ENCODE data around the gene SERPINB1.

Gene SERPINB1

DNA sequence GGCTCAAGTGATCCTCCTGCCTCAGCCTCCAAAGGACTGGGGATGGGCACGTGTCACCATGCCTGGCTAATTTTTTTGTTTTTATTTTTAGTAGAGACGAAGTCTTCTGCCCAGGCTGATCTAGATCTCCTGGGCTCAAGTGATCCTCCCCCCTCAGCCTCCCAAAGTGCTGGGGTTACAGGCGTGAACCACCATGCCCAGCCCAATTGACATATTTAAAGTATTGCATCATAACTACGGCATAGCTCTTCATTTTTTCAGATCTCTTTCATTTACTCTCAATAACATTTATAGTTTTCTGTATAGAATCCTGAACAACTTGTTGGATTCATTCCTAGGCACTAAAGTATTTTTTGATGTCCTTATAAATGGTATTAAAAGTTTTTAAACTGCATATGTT lies 13.0 kb downstream of the SERPINB1 start:
- no peak overlapping the region for H3K27ac Mint-ChIP-seq

DNA sequence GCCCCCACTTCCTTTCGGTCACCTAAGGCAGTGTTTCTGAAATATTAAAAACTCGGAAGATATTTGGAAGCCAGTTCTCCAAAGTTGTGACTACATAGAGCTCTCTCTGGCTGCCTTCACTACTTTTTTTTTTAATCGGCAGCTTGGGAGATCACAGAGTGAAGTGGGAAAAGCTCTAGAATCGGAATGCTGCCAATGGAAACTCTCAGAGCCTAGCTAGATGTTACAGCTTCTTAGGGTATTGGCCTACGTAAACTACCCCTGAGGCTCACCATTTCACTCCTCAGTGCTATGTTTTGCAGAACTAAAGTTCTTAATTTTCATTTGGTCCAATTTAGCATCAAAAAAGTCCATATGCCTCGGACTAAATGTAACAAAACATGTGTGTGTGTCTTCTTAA lies 14.5 kb downstream of the SERPINB1 start:
- no peak overlapping the region for H3K27ac Mint-ChIP-seq
- no peak overlapping the region for H3K4me3 Mint-ChIP-seq
- DNase-seq (ENCODE audit: low spot score): no peak
- no peaks in the 10 kb centered on the region for H3K9me3 Mint-ChIP-seq
- H3K4me1 Mint-ChIP-seq (ENCODE audit: low read depth): peaks cover 2% of the 10 kb centered on the region
- H3K27me3 Mint-ChIP-seq (ENCODE audit: low read depth): no peaks in the 10 kb centered on the region
- H3K36me3 Mint-ChIP-seq (ENCODE audit: low read depth): peaks cover 19% of the 10 kb centered on the region

More for the DNA sequence above, 13.0 kb downstream of the SERPINB1 start:
- no peaks in the 10 kb centered on the region for H3K27me3 Mint-ChIP-seq (ENCODE audit: low read depth)
- peaks cover 23% of the 10 kb centered on the region for H3K36me3 Mint-ChIP-seq (ENCODE audit: low read depth)
- no peak for DNase-seq (ENCODE audit: low spot score)
- peaks cover 2% of the 10 kb centered on the region for H3K4me1 Mint-ChIP-seq (ENCODE audit: low read depth)
- no peak overlapping the region for H3K4me3 Mint-ChIP-seq
- H3K9me3 Mint-ChIP-seq: no peaks in the 10 kb centered on the region

DNA sequence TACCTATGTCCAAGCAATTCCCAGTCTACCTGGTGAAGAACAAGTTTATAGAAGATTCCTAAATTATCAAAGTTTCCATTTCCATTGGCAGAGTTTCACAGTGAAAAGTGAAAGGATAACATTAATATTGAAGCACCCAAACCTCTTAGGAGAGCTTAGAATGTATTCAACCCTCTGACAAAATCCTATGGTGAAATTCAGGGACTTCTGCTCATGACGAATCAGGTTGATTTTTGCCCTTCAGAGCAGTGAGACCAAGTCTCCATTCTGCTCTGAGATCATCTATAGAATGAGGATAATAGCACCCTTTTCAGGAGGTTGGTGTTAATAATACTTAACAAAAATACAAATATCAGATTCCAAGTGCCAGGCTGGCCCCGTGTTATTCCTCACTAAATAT lies 15.5 kb downstream of the SERPINB1 start:
- Mint-ChIP-seq H3K27ac (no peak overlapping the region), H3K4me3 (no peak overlapping the region), H3K4me1 (ENCODE audit: low read depth) (peaks cover 3% of the 10 kb centered on the region), H3K36me3 (ENCODE audit: low read depth) (peaks cover 10% of the 10 kb centered on the region), H3K9me3 (no peaks in the 10 kb centered on the region), H3K27me3 (ENCODE audit: low read depth) (no peaks in the 10 kb centered on the region)
- no peak for DNase-seq (ENCODE audit: low spot score)

DNA sequence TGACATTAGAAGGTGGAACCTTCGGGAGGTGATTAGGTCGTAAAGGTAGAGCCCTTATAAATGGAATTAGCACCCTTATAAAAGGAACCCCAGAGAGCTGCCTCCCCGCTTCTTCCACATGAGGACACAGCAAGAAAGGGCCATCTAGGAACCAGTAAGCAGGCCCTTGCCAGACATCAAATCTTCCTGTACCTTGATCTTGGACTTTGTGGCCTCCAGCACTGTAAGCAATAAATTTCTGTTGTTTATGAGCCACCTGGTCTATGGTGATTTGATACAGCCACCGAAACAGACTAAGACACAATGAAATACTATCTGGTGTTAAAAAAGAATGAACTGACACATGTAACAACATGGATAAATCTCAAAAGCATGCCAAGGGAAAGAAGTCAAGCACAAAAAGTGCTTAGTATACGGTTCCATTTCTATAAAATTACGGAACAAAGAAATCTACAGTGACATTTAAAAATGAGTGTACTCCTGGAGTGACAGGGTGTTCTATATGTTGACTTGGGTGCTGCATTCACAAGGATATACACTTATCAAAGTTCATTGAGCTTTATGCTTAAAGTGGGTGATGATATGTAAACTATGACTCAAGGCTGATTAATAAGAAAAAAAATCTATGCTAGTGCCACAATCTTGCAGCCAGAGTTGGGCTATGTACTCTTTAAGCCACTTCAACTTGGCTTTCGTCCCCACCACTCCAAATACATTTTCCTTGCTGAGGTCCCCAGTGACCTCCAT lies 18.4 kb downstream of the SERPINB1 start:
- H3K4me3 Mint-ChIP-seq: no peak overlapping the region
- no peaks in the 10 kb centered on the region for H3K9me3 Mint-ChIP-seq
- no peak for DNase-seq (ENCODE audit: low spot score)
- H3K27ac Mint-ChIP-seq: no peak overlapping the region
- peaks cover 23% of the 10 kb centered on the region for H3K4me1 Mint-ChIP-seq (ENCODE audit: low read depth)
- H3K36me3 Mint-ChIP-seq (ENCODE audit: low read depth): peaks cover 4% of the 10 kb centered on the region
- H3K27me3 Mint-ChIP-seq (ENCODE audit: low read depth): no peaks in the 10 kb centered on the region

DNA sequence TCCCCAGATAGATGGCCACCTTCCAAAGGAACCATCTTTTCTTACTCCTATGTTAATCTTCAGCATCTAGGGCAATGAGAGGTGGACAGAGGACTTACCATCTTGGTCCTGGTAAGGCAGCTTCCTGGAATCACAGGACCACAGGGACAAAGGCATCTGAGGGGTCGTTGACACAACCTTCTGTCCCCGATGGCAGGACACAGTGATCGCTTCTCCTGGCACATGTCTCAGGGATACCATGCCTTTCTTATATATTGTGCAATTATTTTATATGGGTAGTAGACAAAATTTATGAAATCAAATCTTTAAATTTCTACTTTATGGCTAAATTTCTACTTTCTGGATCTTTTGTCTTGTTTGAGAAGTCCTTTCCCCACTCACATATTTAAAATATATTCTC lies 20.1 kb downstream of the SERPINB1 start:
- Mint-ChIP-seq H3K36me3 (ENCODE audit: low read depth) (peaks cover 11% of the 10 kb centered on the region), H3K27ac (no peak overlapping the region), H3K27me3 (ENCODE audit: low read depth) (no peaks in the 10 kb centered on the region), H3K4me1 (ENCODE audit: low read depth) (peaks cover 29% of the 10 kb centered on the region), H3K4me3 (no peak overlapping the region), H3K9me3 (peaks cover 12% of the 10 kb centered on the region)
- no peak for DNase-seq (ENCODE audit: low spot score)

DNA sequence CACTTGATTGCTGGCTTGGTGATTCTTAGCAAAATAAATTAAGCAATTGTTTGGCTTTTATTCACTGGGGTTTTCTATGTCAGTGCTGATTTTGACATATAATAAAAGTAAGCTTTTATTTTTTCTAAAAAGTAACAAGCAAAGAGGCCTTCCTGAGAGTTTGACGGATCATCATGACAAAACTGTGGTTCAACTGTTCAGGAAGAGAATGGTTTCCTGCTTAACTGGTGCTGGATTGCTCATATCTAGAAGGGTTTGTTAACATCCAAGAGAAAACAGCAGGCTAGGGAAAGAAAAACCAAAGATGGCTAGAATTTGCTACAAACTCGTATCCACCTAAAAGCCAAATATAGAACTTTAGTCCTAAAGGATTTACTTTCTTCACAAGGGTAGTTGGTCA lies 21.2 kb downstream of the SERPINB1 start:
- H3K4me3 Mint-ChIP-seq: peak overlapping the region; percentile 62
- H3K27ac Mint-ChIP-seq: peak overlapping the region; percentile 66
- DNase-seq (ENCODE audit: low spot score): no peak
- peaks cover 16% of the 10 kb centered on the region for H3K36me3 Mint-ChIP-seq (ENCODE audit: low read depth)
- peaks cover 29% of the 10 kb centered on the region for H3K4me1 Mint-ChIP-seq (ENCODE audit: low read depth)
- H3K27me3 Mint-ChIP-seq (ENCODE audit: low read depth): no peaks in the 10 kb centered on the region
- H3K9me3 Mint-ChIP-seq: peaks cover 23% of the 10 kb centered on the region

DNA sequence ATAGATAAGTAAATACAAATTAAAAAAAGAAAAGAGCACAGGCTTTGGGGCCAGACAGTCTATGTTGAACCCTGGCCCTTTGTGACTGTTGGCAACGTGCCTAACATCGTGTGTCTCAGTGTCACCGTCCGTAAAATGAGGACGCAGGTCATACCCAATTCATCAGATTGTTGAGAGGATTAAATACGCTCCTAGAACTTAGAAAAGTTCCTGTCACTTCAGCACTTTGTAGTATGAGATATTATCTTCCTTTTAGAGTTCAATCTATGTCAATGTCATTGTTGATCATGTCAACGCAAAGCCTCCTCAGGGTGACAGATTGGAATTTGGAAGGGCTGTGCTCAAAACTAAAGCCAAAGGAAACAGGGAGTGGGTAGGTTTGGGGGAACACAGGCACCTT lies 21.7 kb downstream of the SERPINB1 start:
- Mint-ChIP-seq H3K4me3 (peak overlapping the region; percentile 62), H3K27ac (peak overlapping the region; percentile 66)

DNA sequence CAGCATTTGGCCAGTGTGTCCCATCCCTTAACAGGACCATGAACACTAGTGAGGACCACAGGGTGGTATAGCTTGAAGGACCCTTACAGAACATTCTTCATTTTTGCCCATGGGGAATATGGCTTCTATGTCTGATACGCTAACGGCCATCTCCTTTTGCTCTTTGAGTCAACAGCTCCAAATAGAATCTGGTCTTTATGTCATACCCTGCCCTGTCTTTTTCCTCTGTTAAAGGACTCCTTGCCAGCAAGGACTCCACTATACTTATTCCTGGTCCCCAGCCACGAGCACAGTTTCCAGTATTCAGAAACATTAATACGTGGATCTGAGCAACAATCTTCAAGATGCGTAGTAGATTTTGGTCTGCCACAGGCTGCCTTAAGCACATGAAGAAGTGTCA lies 22.5 kb downstream of the SERPINB1 start:
- Mint-ChIP-seq H3K9me3 (peaks cover 28% of the 10 kb centered on the region), H3K27me3 (ENCODE audit: low read depth) (no peaks in the 10 kb centered on the region), H3K4me1 (ENCODE audit: low read depth) (peaks cover 29% of the 10 kb centered on the region), H3K36me3 (ENCODE audit: low read depth) (peaks cover 14% of the 10 kb centered on the region), H3K4me3 (no peak overlapping the region), H3K27ac (no peak overlapping the region)
- no peak for DNase-seq (ENCODE audit: low spot score)

More for the DNA sequence above, 21.7 kb downstream of the SERPINB1 start:
- DNase-seq (ENCODE audit: low spot score): no peak
- H3K4me1 Mint-ChIP-seq (ENCODE audit: low read depth): peaks cover 29% of the 10 kb centered on the region
- peaks cover 16% of the 10 kb centered on the region for H3K36me3 Mint-ChIP-seq (ENCODE audit: low read depth)
- peaks cover 28% of the 10 kb centered on the region for H3K9me3 Mint-ChIP-seq
- no peaks in the 10 kb centered on the region for H3K27me3 Mint-ChIP-seq (ENCODE audit: low read depth)

DNA sequence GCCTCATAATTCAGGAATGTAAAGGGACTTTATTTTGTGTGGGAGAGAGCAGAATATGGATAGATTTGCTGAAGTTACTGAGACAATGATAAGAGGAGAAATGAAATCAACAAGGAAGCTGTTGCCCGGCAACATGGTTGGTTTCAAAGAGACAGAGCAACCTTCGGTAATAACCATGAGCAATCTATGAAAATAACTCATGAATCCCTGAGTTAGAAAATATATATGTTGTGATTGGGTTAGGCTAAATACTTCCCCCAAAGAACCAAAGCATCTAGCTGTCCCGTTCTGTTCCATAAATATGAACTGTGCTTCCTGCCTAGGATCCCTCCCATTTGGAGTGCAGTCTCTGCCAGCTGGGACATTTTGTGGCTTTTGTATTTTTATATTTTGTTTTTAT lies 23.1 kb downstream of the SERPINB1 start:
- Mint-ChIP-seq H3K9me3 (peaks cover 32% of the 10 kb centered on the region), H3K4me3 (no peak overlapping the region), H3K27ac (no peak overlapping the region), H3K36me3 (ENCODE audit: low read depth) (peaks cover 14% of the 10 kb centered on the region), H3K4me1 (ENCODE audit: low read depth) (peaks cover 29% of the 10 kb centered on the region), H3K27me3 (ENCODE audit: low read depth) (no peaks in the 10 kb centered on the region)
- DNase-seq (ENCODE audit: low spot score): no peak

DNA sequence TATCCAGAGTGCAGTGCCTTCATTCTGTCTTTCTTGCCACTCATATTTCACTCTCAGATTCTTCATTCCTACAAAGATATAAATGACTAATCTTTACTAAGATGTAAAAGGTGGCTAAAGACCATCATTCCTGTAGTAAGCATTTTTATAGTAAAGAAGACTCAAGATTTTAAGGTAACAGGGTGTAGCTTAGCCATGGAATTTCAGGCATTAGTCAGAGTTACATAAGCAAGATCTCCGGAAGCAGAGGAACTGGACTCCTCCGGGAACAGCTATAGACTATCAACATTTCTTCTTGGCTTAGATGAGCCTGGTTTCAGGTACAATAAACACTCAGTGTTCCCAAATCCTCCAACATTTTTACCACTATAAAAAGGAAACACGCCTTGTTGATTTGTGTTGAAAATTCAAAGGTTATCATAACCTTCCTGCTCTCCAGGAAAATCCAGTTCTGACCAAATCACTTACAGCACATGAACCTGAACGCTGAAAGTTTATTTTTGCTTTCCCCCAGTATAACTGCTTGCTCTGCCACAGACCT lies 23.7 kb downstream of the SERPINB1 start:
- H3K4me1 Mint-ChIP-seq (ENCODE audit: low read depth): peaks cover 29% of the 10 kb centered on the region
- peaks cover 32% of the 10 kb centered on the region for H3K9me3 Mint-ChIP-seq
- peaks cover 12% of the 10 kb centered on the region for H3K36me3 Mint-ChIP-seq (ENCODE audit: low read depth)
- H3K27ac Mint-ChIP-seq: no peak overlapping the region
- H3K27me3 Mint-ChIP-seq (ENCODE audit: low read depth): no peaks in the 10 kb centered on the region
- H3K4me3 Mint-ChIP-seq: no peak overlapping the region
- DNase-seq (ENCODE audit: low spot score): no peak

DNA sequence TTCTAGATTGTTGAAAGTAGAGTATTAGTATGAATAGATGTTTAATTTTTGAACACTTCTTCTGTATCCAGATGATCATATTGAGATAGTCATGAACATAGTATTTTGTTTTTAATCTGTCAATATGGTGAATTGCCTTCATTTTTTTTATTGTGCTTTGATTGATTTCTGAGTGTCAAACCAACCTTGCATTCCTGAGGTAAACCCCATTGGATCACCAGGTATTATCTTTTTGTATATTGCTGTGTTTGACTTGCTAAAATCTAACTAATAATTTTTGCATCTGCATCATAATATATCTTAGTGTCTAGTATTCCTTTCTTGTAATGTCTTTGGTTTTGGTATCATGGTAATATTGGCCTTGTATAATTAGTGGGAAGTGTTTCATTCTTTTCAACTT lies 25.5 kb downstream of the SERPINB1 start:
- H3K27ac Mint-ChIP-seq: no peak overlapping the region
- no peak for DNase-seq (ENCODE audit: low spot score)
- H3K4me3 Mint-ChIP-seq: no peak overlapping the region
- peaks cover 32% of the 10 kb centered on the region for H3K9me3 Mint-ChIP-seq
- H3K27me3 Mint-ChIP-seq (ENCODE audit: low read depth): no peaks in the 10 kb centered on the region
- peaks cover 28% of the 10 kb centered on the region for H3K4me1 Mint-ChIP-seq (ENCODE audit: low read depth)
- H3K36me3 Mint-ChIP-seq (ENCODE audit: low read depth): peaks cover 12% of the 10 kb centered on the region

DNA sequence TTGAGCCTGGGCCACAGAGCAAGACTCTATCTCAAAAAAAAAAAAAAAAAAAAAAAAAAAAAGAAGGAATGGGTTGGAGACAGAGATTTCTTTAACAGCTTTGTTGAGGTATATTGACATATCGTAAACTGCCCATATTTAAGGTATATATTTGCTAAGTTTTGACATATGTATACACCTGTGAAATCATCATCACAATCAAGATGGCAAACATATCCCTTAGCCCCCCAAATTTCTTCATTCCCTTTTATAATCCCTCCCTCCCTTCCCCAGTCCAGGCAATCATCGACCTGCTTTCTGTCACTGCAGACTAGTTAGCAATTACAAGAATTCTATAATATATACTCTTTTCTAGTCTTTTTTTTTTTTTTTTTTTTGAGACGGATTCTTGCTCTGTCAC lies 29.0 kb downstream of the SERPINB1 start:
- DNase-seq (ENCODE audit: low spot score): no peak
- H3K27ac Mint-ChIP-seq: no peak overlapping the region
- no peak overlapping the region for H3K4me3 Mint-ChIP-seq
- H3K4me1 Mint-ChIP-seq (ENCODE audit: low read depth): peaks cover 15% of the 10 kb centered on the region
- H3K36me3 Mint-ChIP-seq (ENCODE audit: low read depth): peaks cover 12% of the 10 kb centered on the region
- H3K27me3 Mint-ChIP-seq (ENCODE audit: low read depth): no peaks in the 10 kb centered on the region
- peaks cover 32% of the 10 kb centered on the region for H3K9me3 Mint-ChIP-seq

DNA sequence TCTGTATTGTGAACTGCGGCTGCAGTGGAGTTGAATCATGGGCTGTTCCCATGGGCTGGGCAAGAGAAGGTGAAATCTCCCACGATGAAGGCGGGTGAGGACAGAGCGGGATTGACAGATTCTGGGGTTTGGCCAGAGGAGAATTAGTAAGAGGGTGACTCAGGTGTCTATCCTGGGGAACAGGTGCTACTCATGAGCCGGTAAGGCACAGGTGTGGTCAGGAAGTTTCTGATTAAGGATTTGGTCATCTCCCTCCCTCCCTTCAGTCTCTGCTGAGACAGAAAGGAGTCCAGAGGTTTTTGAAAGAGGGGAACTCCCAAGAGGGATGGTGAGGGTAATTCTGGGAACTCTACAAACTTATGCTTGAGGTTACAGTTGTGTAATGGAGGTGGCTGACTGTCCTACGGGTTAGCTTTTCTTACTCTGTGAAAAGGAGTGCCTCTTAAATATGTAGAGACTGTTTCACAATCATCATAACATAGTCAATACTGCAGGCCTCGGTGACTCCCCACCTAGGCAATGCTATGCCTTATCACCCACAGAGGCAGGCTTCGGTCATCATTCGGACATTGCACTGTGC lies 31.5 kb downstream of the SERPINB1 start:
- H3K9me3 Mint-ChIP-seq: peaks cover 6% of the 10 kb centered on the region
- H3K27ac Mint-ChIP-seq: no peak overlapping the region
- H3K4me3 Mint-ChIP-seq: no peak overlapping the region
- H3K4me1 Mint-ChIP-seq (ENCODE audit: low read depth): peaks cover 11% of the 10 kb centered on the region
- H3K36me3 Mint-ChIP-seq (ENCODE audit: low read depth): no peaks in the 10 kb centered on the region
- no peak for DNase-seq (ENCODE audit: low spot score)
- no peaks in the 10 kb centered on the region for H3K27me3 Mint-ChIP-seq (ENCODE audit: low read depth)

DNA sequence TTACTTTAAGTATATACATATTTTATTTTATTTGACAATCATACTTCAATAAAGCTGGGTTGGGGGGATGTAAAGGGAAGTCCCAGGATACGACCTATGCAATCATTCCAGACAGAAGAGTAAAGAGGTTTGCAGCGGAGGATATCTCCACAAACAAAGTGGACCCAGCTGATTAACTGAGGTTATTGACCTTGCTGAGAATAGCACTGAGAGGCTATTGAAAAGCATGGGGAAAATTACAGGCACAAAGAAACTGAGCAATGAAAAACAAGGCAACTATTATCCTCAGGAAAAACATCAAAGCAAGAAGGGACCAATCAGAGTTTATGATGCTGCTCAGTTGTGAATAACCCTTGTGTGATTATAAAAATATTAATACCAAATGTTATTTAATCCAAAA lies 32.6 kb downstream of the SERPINB1 start:
- Mint-ChIP-seq H3K4me1 (ENCODE audit: low read depth) (peaks cover 11% of the 10 kb centered on the region), H3K36me3 (ENCODE audit: low read depth) (no peaks in the 10 kb centered on the region), H3K27ac (no peak overlapping the region)

More for the DNA sequence above, 32.6 kb downstream of the SERPINB1 start:
- no peaks in the 10 kb centered on the region for H3K27me3 Mint-ChIP-seq (ENCODE audit: low read depth)
- H3K9me3 Mint-ChIP-seq: peaks cover 3% of the 10 kb centered on the region
- DNase-seq (ENCODE audit: low spot score): no peak
- H3K4me3 Mint-ChIP-seq: no peak overlapping the region
